AG09309 (cell line): ENCODE results near the gene TBCD.
A peak's percentile ranks its signal among the peaks of the same experiment; 100 is the strongest.

ENCODE experiments used
- DNase-seq: peaks from one replicate; pipeline ENCODE4 v3.0.0-alpha.2; 2010; ENCODE audit warnings: low read depth
- H3K4me3 ChIP-seq: 2 replicates; pipeline ENCODE4 v1.5.1; 2011; ENCODE audit warnings: mild to moderate bottlenecking, low read depth, low read length, moderate library complexity; ENCODE audit not compliant: control insufficient read depth
- CTCF ChIP-seq: IDR thresholded peaks from 2 replicates; pipeline ENCODE4 v1.5.1; 2011; ENCODE audit warnings: mild to moderate bottlenecking, low read depth, low read length, inconsistent platforms; ENCODE audit not compliant: insufficient read depth, control insufficient read depth; ENCODE audit errors: missing control alignments

Gene TBCD

GRCh38 chr17:82910041-82910481 is 158.2 kb downstream of the TBCD start:
- H3K4me3 ChIP-seq = no peak overlapping the region
- DNase-seq = no peak
- TF ChIP-seq CTCF = no peak

GRCh38 chr17:82910770-82911169 is 158.9 kb downstream of the TBCD start:
- DNase-seq = no peak
- no peak overlapping the region for H3K4me3 ChIP-seq
- no peak for TF ChIP-seq CTCF

- H3K4me3 ChIP-seq = no peak overlapping the region
- no peak for DNase-seq
- TF ChIP-seq CTCF = no peak
These were observed 160.0 kb downstream of the TBCD start for GRCh38 chr17:82911822-82912221.

GRCh38 chr17:82912484-82913089 is 160.7 kb downstream of the TBCD start:
- TF ChIP-seq CTCF = no peak
- H3K4me3 ChIP-seq = no peak overlapping the region
- no peak for DNase-seq

- TF ChIP-seq CTCF = no peak
- no peak overlapping the region for H3K4me3 ChIP-seq
- DNase-seq = no peak
These were observed 161.6 kb downstream of the TBCD start for GRCh38 chr17:82913304-82914043.

- DNase-seq = no peak
- TF ChIP-seq CTCF = peak; percentile 76
- no peak overlapping the region for H3K4me3 ChIP-seq
These were observed 162.5 kb downstream of the TBCD start for GRCh38 chr17:82914375-82914774.
